Stimulated activated naive B cell treated with anti-CD40 and anti-IgM and Interleukin-4, amounts not matched to agents 10 μg/mL and 1 μg/mL and 100 μg/mL, for 72 hours (primary cell): ENCODE data around the gene ZBTB43.

Experiments
- ATAC-seq, 2 donors: fragments of 150-1000 bp; cut with Tn5 transposase; replicated peaks; 2 replicates each; pipeline ENCODE4 v1.10.0; 2021; ENCODE audit warnings: moderate library complexity in 1 of 2
- DNase-seq: peaks from one replicate; pipeline ENCODE4 v3.0.0; 2021
- H3K27ac Mint-ChIP-seq: one replicate; pipeline ENCODE4 v1.8.0; 2022; ENCODE audit warnings: mild to moderate bottlenecking, mixed read lengths
- H3K27me3 Mint-ChIP-seq, 2 donors: one replicate each; pipeline ENCODE4 v1.8.0; 2022; ENCODE audit warnings: mixed read lengths in 2 of 2
- H3K36me3 Mint-ChIP-seq, 2 donors: one replicate each; pipeline ENCODE4 v1.8.0; 2022; ENCODE audit warnings: mixed read lengths in 2 of 2, mild to moderate bottlenecking in 1 of 2
- H3K4me1 Mint-ChIP-seq, 2 donors: one replicate each; pipeline ENCODE4 v1.8.0; 2022; ENCODE audit warnings: mixed read lengths in 2 of 2, mild to moderate bottlenecking in 1 of 2
- H3K4me3 Mint-ChIP-seq, 2 donors: one replicate each; pipeline ENCODE4 v1.8.0; 2022; ENCODE audit warnings: mild to moderate bottlenecking in 2 of 2, mixed read lengths in 2 of 2, moderate library complexity in 1 of 2
- H3K9me3 Mint-ChIP-seq, 2 donors: one replicate each; pipeline ENCODE4 v1.8.0; 2022; ENCODE audit warnings: mixed read lengths in 2 of 2, mild to moderate bottlenecking in 1 of 2

Gene ZBTB43

GRCh38 chr9:126885131-126885641 lies 80.3 kb downstream of the ZBTB43 start:
- Mint-ChIP-seq H3K4me1 (no peaks in the 10 kb centered on the region), H3K9me3 (no peaks in the 10 kb centered on the region), H3K27ac (no peak overlapping the region), H3K4me3 (no peak overlapping the region), H3K36me3 (peaks cover 14 to 20% of the 10 kb centered on the region in 2 donors), H3K27me3 (no peaks in the 10 kb centered on the region)
- ATAC-seq (no peak), DNase-seq (no peak)

- H3K9me3 Mint-ChIP-seq: no peaks in the 10 kb centered on the region
- no peaks in the 10 kb centered on the region for H3K27me3 Mint-ChIP-seq
- H3K27ac Mint-ChIP-seq: no peak overlapping the region
Observed at GRCh38 chr9:126886034-126886822, 81.4 kb downstream of the ZBTB43 start.

GRCh38 chr9:126886897-126887296 lies 82.1 kb downstream of the ZBTB43 start:
- H3K9me3 Mint-ChIP-seq: no peaks in the 10 kb centered on the region
- no peaks in the 10 kb centered on the region for H3K4me1 Mint-ChIP-seq
- no peaks in the 10 kb centered on the region for H3K27me3 Mint-ChIP-seq
- no peak for DNase-seq
- no peak overlapping the region for H3K4me3 Mint-ChIP-seq
- no peak for ATAC-seq
- no peak overlapping the region for H3K27ac Mint-ChIP-seq
- peaks cover 7 to 8% of the 10 kb centered on the region in 2 donors for H3K36me3 Mint-ChIP-seq

More at GRCh38 chr9:126886034-126886822, 81.4 kb downstream of the ZBTB43 start:
- no peak for ATAC-seq
- Mint-ChIP-seq H3K36me3 (peaks cover 9 to 11% of the 10 kb centered on the region in 2 donors), H3K4me1 (no peaks in the 10 kb centered on the region), H3K4me3 (no peak overlapping the region)
- DNase-seq: no peak
